Body of pancreas (tissue), 4 donors: Measurements from ENCODE around the gene FOXJ2. TPM values are rescaled to one million over a fixed set of nuclear protein-coding genes. Genes with fewer than 3 reads are reported as not detected.
"Not testable (repeated sequence)": the region's sequence is repeated elsewhere in the genome, so short reads cannot be mapped to it uniquely, and the experiment has no call there.

Source experiments
- ATAC-seq: fragments of 150-250 bp; one replicate; pipeline ENCODE4 v1.9.1; 2016
- DNase-seq, 4 donors: peaks; one replicate each; pipeline ENCODE4 v3.0.0-alpha.2; 2019
- H3K27ac ChIP-seq, 4 donors: fragments of 200-600 bp; sonication (generic); 1 replicate in 3 of 4; 2 replicates in 1 of 4; pipeline versions ENCODE4 v1.5.1 to v1.6.1; 2016 to 2019; ENCODE audit warnings: mild to moderate bottlenecking in 1 of 4, mixed read lengths in 1 of 4, moderate library complexity in 1 of 4
- H3K27me3 ChIP-seq, 2 donors: fragments of 200-600 bp; sonication (generic); one replicate each; pipeline ENCODE4 v1.6.0; 2016; ENCODE audit warnings: mild to moderate bottlenecking in 1 of 2
- H3K36me3 ChIP-seq, 2 donors: fragments of 200-600 bp; sonication (generic); replicated peaks in 1 of 2; 2 replicates each; pipeline ENCODE4 v1.5.1; 2016; ENCODE audit warnings: low read depth in 2 of 2; ENCODE audit not compliant: insufficient read depth in 1 of 2
- H3K4me1 ChIP-seq: fragments of 200-600 bp; sonication (generic); one replicate; pipeline ENCODE4 v1.6.0; 2016
- H3K4me3 ChIP-seq, 2 donors: fragments of 200-600 bp; sonication (generic); 1 replicate in 1 of 2; 2 replicates in 1 of 2; pipeline ENCODE4 v1.5.1; 2016 to 2019
- H3K9me3 ChIP-seq, 3 donors: fragments of 200-600 bp; sonication (generic); 1 replicate in 2 of 3; 2 replicates in 1 of 3; pipeline ENCODE4 v1.5.1; 2016
- CTCF ChIP-seq, 7 experiments: fragments of 450-650 bp in 4 of 7; fragments of 200-600 bp in 3 of 7; sonication (generic) in 3 of 7; IDR thresholded peaks; one replicate each; pipeline ENCODE4 v1.5.1; 2016 to 2019; ENCODE audit warnings: antibody characterized with exemption in 7 of 7
- POLR2A ChIP-seq, 3 donors: fragments of 450-650 bp; IDR thresholded peaks; one replicate each; pipeline ENCODE4 v1.6.1; 2016; ENCODE audit warnings: antibody characterized with exemption in 3 of 3, mild to moderate bottlenecking in 2 of 3
- WGBS, 2 donors: methylation state at CpG; one replicate each; pipeline ENCODE4 v1.1.5; 2017; 5-methylcytosine and 5-hydroxymethylcytosine counted together
- intact Hi-C: fragments of 100-400 bp; cut with DNase I; formaldehyde crosslinking; loops from one replicate; pipeline ENCODE4 v1.15.1; 2023
- total RNA-seq, 2 donors: library from RNA; depleted of rRNA; stranded (reverse); fragments of >200 nt; gene quantifications; one replicate each; pipeline ENCODE4 v1.1.0, GENCODE V29; 2016

FOXJ2 gene
- total RNA-seq, 2 donors from 2014 or later: 7.5 to 11.9 TPM

- Histone ChIP-seq H3K27ac (no peak overlapping the region), H3K9me3 (no peaks in the 10 kb centered on the region), H3K4me3 (no peak overlapping the region), H3K36me3 (no peaks in the 10 kb centered on the region), H3K4me1 (no peaks in the 10 kb centered on the region), H3K27me3 (no peaks in the 10 kb centered on the region)
- no peak for ATAC-seq
- no peak for DNase-seq
- no peak for TF ChIP-seq POLR2A (IDR thresholded peaks at IDR 0.05)
- TF ChIP-seq CTCF (IDR thresholded peaks at IDR 0.05): no peak
- 87 to 90% methylated on average over 7 of the region's 7 CpGs for WGBS, 2 donors
- intact Hi-C loops: no loop called here
Measured at GRCh38 chr12:8011331-8011730, 21.2 kb upstream of the FOXJ2 start.

- no peak overlapping the region for H3K4me3 ChIP-seq
- no peaks in the 10 kb centered on the region for H3K4me1 ChIP-seq
- intact Hi-C loops: no loop called here
- no peaks in the 10 kb centered on the region for H3K9me3 ChIP-seq
- WGBS, 2 donors: 83 to 86% methylated on average over 7 of the region's 7 CpGs
- no peak for ATAC-seq
- no peak for DNase-seq
- TF ChIP-seq CTCF (IDR thresholded peaks at IDR 0.05): no peak
- TF ChIP-seq POLR2A (IDR thresholded peaks at IDR 0.05): no peak
- H3K27me3 ChIP-seq: peaks cover 0 to 4% of the 10 kb centered on the region in 2 donors
- no peaks in the 10 kb centered on the region for H3K36me3 ChIP-seq
- H3K27ac ChIP-seq: no peak overlapping the region
Measured at GRCh38 chr12:8012651-8013309, 19.7 kb upstream of the FOXJ2 start.

- Histone ChIP-seq H3K36me3 (no peaks in the 10 kb centered on the region), H3K9me3 (no peaks in the 10 kb centered on the region), H3K4me3 (no peak overlapping the region), H3K27me3 (peaks cover 0 to 19% of the 10 kb centered on the region in 2 donors), H3K27ac (no peak overlapping the region), H3K4me1 (peaks cover 14% of the 10 kb centered on the region)
- intact Hi-C loops: no loop called here
- TF ChIP-seq CTCF (IDR thresholded peaks at IDR 0.05) (no peak), POLR2A (IDR thresholded peaks at IDR 0.05) (no peak)
- 51 to 53% methylated on average over 18 of the region's 18 CpGs for WGBS, 2 donors
- DNase-seq (no peak), ATAC-seq (no peak)
Measured at GRCh38 chr12:8014836-8015235, 17.7 kb upstream of the FOXJ2 start.

DNA sequence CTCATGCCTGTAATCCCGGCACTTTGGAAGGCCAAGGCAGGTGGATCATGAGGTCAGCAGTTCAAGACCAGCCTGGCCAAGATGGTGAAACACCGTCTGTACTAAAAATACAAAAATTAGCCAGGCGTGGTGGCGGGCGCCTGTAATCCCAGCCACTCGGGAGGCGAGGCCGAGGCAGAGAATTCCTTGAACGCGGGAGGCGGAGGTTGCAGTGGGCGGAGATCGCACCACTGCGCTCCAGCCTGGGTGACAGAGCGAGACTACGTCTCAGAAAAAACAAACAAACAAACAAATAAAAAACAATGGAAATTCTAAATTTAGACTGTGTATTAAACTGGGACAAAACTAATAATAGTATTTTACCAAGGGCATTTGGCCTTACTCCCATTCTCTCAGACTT, 14.3 kb upstream of the FOXJ2 start:
- ATAC-seq: not testable (repeated sequence)

DNA sequence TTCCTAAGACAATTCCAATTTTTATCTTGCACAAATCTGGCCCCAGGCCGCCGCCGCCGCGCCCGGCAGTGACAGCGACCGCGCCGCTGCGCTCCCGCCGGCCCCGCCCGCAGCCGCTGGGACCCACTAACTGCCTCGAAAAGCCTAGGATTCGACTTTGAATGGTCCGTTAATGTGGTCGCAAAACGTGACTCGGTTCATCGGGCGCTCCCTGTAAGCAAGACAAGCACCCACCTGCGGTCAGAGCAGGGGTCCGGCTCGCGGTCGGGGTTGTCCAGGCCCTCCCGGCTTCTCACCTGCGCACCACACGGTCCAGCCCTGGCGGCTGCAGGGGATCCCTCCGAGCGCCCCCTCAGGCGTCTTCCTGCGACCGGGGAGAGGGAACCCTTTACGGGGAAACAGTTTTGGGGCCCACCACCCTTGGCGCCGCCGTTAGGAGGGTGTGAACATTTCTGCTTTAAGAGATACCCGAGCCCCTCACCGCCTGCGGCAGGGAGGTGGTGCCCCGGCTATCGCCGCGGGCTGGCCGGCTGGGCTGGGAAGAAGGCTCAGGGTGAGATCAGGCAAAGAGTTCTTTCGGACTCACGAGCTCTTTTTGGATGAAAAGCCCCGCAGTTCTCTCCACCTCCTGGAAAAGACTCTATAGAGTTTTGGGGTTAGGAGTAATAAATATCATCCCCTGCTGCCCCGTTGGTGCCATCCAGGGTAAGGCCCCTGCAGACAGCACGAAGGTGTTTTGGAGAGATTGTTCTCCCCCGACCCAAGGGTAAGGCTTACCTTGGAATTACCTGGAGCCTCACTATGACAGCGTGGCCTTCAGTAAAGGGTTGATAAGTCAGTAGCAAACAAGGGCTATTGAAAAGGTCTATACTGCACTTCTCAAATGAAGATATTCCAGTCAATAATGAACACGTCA, 13.6 kb upstream of the FOXJ2 start:
- 2 to 3% methylated on average over 22 to 58 of the region's 58 CpGs for WGBS, 2 donors
- DNase-seq (peak in 1 of 4 donors; percentile 25), ATAC-seq (peak; percentile 67)
- H3K27me3 ChIP-seq: peaks cover 0 to 19% of the 10 kb centered on the region in 2 donors
- H3K9me3 ChIP-seq: no peaks in the 10 kb centered on the region
- H3K27ac ChIP-seq: no peak overlapping the region
- H3K4me1 ChIP-seq: peaks cover 14% of the 10 kb centered on the region
- H3K4me3 ChIP-seq: no peak overlapping the region
- no peaks in the 10 kb centered on the region for H3K36me3 ChIP-seq
- intact Hi-C loops: no loop called here
- no peak for TF ChIP-seq POLR2A (IDR thresholded peaks at IDR 0.05)
- TF ChIP-seq CTCF (IDR thresholded peaks at IDR 0.05): no peak

More for the DNA sequence above, 14.3 kb upstream of the FOXJ2 start:
- Histone ChIP-seq H3K27me3 (peaks cover 0 to 19% of the 10 kb centered on the region in 2 donors), H3K4me1 (peaks cover 14% of the 10 kb centered on the region)
- H3K4me3 ChIP-seq, DNase-seq, H3K36me3 ChIP-seq, intact Hi-C loops, H3K9me3 ChIP-seq, H3K27ac ChIP-seq: not testable (repeated sequence)
- WGBS, 2 donors: 58 to 82% methylated on average over 14 to 16 of the region's 16 CpGs
